ENCODE data around the gene LCE2A. TPM values are rescaled to one million over a fixed set of nuclear protein-coding genes. Genes with fewer than 3 reads are reported as not detected.

Gene LCE2A
- total RNA-seq (2014; rRNA removed; shearing (Covaris generic)) (9.9 and 12.1 TPM in 2 replicates), polyA plus RNA-seq (2016; fragmentation: Nextera tagmentation; extraction: Ambion mirVana) (11.1 and 12.4 TPM in 2 replicates)

- H3K79me2 ChIP-seq (ENCODE audit: insufficient read depth): no peaks in the 10 kb centered on the region
- H3K36me3 ChIP-seq (ENCODE audit: low read depth): no peaks in the 10 kb centered on the region
- peaks cover 32% of the 10 kb centered on the region for H3K4me1 ChIP-seq (ENCODE audit: insufficient read depth)
- no peaks in the 10 kb centered on the region for H3K27me3 ChIP-seq (replicated peaks; ENCODE audit: insufficient read depth)
- H3K9ac ChIP-seq: no peak within 1 kb of the TSS
- TF ChIP-seq EZH2phosphoT487 (IDR thresholded peaks at IDR 0.05; ENCODE audit: insufficient read depth, low read depth) (no peak), EZH2 (IDR thresholded peaks at IDR 0.05; ENCODE audit: insufficient read depth, poor library complexity, severe bottlenecking) (no peak)
- H3K9me3 ChIP-seq (ENCODE audit: low read depth): no peaks in the 10 kb centered on the region
- H3K9me2 ChIP-seq (ENCODE audit: insufficient read depth): no peaks in the 10 kb centered on the region
- peak within 1 kb of the TSS; percentile 41 for H3K4me2 ChIP-seq (ENCODE audit: unreplicated experiment)
- H2AFZ ChIP-seq: peak within 1 kb of the TSS; percentile 57
- DNase-seq: peak; percentile 61
- in situ Hi-C loops (cut with MboI): no loop called here
- peak within 1 kb of the TSS; percentile 50 for H3K27ac ChIP-seq
- no peaks in the 10 kb centered on the region for H4K20me1 ChIP-seq (ENCODE audit: insufficient read depth)
- H3K4me3 ChIP-seq: peak within 1 kb of the TSS; percentile 11; the same call in 1 of the 2 replicates
- H3F3A ChIP-seq (ENCODE audit: insufficient read depth): peaks cover 25% of the 10 kb centered on the region; the same call in 1 of the 2 replicates
- 2 to 13% methylated on average over 4 of the region's 4 CpGs for WGBS, 2 experiments (ENCODE audit: low coverage in 1 of 2, low lambda C conversion rate in 2 of 2, missing lambda C conversion rate in 2 of 2)
These were observed at the start of gene LCE2A for GRCh38 chr1:152697701-152698600. TSS of gene LCE2A (plus strand) at chr1:152698345. CDS start at chr1:152698902, 557 bp downstream.

- no peak overlapping the region for H3K27ac ChIP-seq
- WGBS, 2 experiments (ENCODE audit: low coverage in 1 of 2, low lambda C conversion rate in 2 of 2, missing lambda C conversion rate in 2 of 2): 21 to 28% methylated on average over 10 of the region's 10 CpGs
- H3K4me1 ChIP-seq (ENCODE audit: insufficient read depth): peaks cover 11% of the 10 kb centered on the region; the same call in 1 of the 2 replicates
- H3K9ac ChIP-seq: no peak overlapping the region
- no peaks in the 10 kb centered on the region for H3K36me3 ChIP-seq (ENCODE audit: low read depth)
- no peak overlapping the region for H3K4me3 ChIP-seq
- in situ Hi-C loops (cut with MboI): loop anchor here (25.0 kb wide), 1 partner anchor 558 kb away; the partner anchor contains the start of genes LELP1 and PRR9
- peak overlapping the region; percentile 49; the same call in 1 of the 2 replicates for H2AFZ ChIP-seq
- DNase-seq: peak; percentile 74
- H3K9me2 ChIP-seq (ENCODE audit: insufficient read depth): no peaks in the 10 kb centered on the region
- TF ChIP-seq EZH2phosphoT487 (IDR thresholded peaks at IDR 0.05; ENCODE audit: insufficient read depth, low read depth) (no peak), EZH2 (IDR thresholded peaks at IDR 0.05; ENCODE audit: insufficient read depth, poor library complexity, severe bottlenecking) (no peak)
- no peaks in the 10 kb centered on the region for H3F3A ChIP-seq (ENCODE audit: insufficient read depth)
- no peaks in the 10 kb centered on the region for H4K20me1 ChIP-seq (ENCODE audit: insufficient read depth)
- no peaks in the 10 kb centered on the region for H3K27me3 ChIP-seq (replicated peaks; ENCODE audit: insufficient read depth)
- H3K4me2 ChIP-seq (ENCODE audit: unreplicated experiment): no peak overlapping the region
- H3K79me2 ChIP-seq (ENCODE audit: insufficient read depth): no peaks in the 10 kb centered on the region
- H3K9me3 ChIP-seq (ENCODE audit: low read depth): no peaks in the 10 kb centered on the region
These were observed 44.0 kb upstream of the LCE2A start for GRCh38 chr1:152654110-152654509.

GRCh38 chr1:152656459-152656858 lies 41.7 kb upstream of the LCE2A start:
- WGBS, 2 experiments (ENCODE audit: low coverage in 1 of 2, low lambda C conversion rate in 2 of 2, missing lambda C conversion rate in 2 of 2): 28 to 56% methylated on average over 2 of the region's 2 CpGs
- peaks cover 11% of the 10 kb centered on the region; the same call in 1 of the 2 replicates for H3K4me1 ChIP-seq (ENCODE audit: insufficient read depth)
- in situ Hi-C loops (cut with MboI): loop anchor here (25.0 kb wide), 1 partner anchor 556 kb away; the partner anchor contains the start of genes LELP1 and PRR9
- H2AFZ ChIP-seq: no peak overlapping the region
- H3K36me3 ChIP-seq (ENCODE audit: low read depth): no peaks in the 10 kb centered on the region
- no peaks in the 10 kb centered on the region for H4K20me1 ChIP-seq (ENCODE audit: insufficient read depth)
- no peaks in the 10 kb centered on the region for H3K9me3 ChIP-seq (ENCODE audit: low read depth)
- H3K9me2 ChIP-seq (ENCODE audit: insufficient read depth): no peaks in the 10 kb centered on the region
- H3F3A ChIP-seq (ENCODE audit: insufficient read depth): no peaks in the 10 kb centered on the region
- TF ChIP-seq EZH2 (IDR thresholded peaks at IDR 0.05; ENCODE audit: insufficient read depth, poor library complexity, severe bottlenecking): no peak
- TF ChIP-seq EZH2phosphoT487 (IDR thresholded peaks at IDR 0.05; ENCODE audit: insufficient read depth, low read depth): no peak
- no peaks in the 10 kb centered on the region for H3K79me2 ChIP-seq (ENCODE audit: insufficient read depth)
- H3K4me2 ChIP-seq (ENCODE audit: unreplicated experiment): no peak overlapping the region
- H3K9ac ChIP-seq: no peak overlapping the region
- no peaks in the 10 kb centered on the region for H3K27me3 ChIP-seq (replicated peaks; ENCODE audit: insufficient read depth)
- no peak overlapping the region for H3K27ac ChIP-seq
- no peak overlapping the region for H3K4me3 ChIP-seq
- DNase-seq: no peak

- Histone ChIP-seq H3K79me2 (ENCODE audit: insufficient read depth) (no peaks in the 10 kb centered on the region), H4K20me1 (ENCODE audit: insufficient read depth) (no peaks in the 10 kb centered on the region), H3K27ac (no peak overlapping the region), H3K4me1 (ENCODE audit: insufficient read depth) (peaks cover 11% of the 10 kb centered on the region; the same call in 1 of the 2 replicates), H2AFZ (no peak overlapping the region), H3K9ac (no peak overlapping the region), H3K4me2 (ENCODE audit: unreplicated experiment) (no peak overlapping the region), H3K9me2 (ENCODE audit: insufficient read depth) (no peaks in the 10 kb centered on the region), H3K36me3 (ENCODE audit: low read depth) (no peaks in the 10 kb centered on the region), H3F3A (ENCODE audit: insufficient read depth) (no peaks in the 10 kb centered on the region), H3K4me3 (no peak overlapping the region), H3K27me3 (replicated peaks; ENCODE audit: insufficient read depth) (no peaks in the 10 kb centered on the region), H3K9me3 (ENCODE audit: low read depth) (no peaks in the 10 kb centered on the region)
- in situ Hi-C loops (cut with MboI): loop anchor here (25.0 kb wide), 1 partner anchor 555 kb away; the partner anchor contains the start of genes LELP1 and PRR9
- no peak for TF ChIP-seq EZH2phosphoT487 (IDR thresholded peaks at IDR 0.05; ENCODE audit: insufficient read depth, low read depth)
- TF ChIP-seq EZH2 (IDR thresholded peaks at IDR 0.05; ENCODE audit: insufficient read depth, poor library complexity, severe bottlenecking): no peak
- DNase-seq: no peak
- WGBS, 2 experiments (ENCODE audit: low coverage in 1 of 2, low lambda C conversion rate in 2 of 2, missing lambda C conversion rate in 2 of 2): 48 to 49% methylated on average over 4 of the region's 4 CpGs
These were observed 40.5 kb upstream of the LCE2A start for GRCh38 chr1:152657677-152658076.
